Medulla oblongata (tissue), 1 donor: Measurements from ENCODE around the gene OSBPL7.

Source experiments
- DNase-seq: peaks from one replicate; pipeline ENCODE4 v3.0.0-alpha.2; 2015; ENCODE audit errors: extremely low spot score

Gene OSBPL7

GRCh38 chr17:47763913-47764582 is 57.5 kb downstream of the OSBPL7 start:
- DNase-seq: no peak

DNA sequence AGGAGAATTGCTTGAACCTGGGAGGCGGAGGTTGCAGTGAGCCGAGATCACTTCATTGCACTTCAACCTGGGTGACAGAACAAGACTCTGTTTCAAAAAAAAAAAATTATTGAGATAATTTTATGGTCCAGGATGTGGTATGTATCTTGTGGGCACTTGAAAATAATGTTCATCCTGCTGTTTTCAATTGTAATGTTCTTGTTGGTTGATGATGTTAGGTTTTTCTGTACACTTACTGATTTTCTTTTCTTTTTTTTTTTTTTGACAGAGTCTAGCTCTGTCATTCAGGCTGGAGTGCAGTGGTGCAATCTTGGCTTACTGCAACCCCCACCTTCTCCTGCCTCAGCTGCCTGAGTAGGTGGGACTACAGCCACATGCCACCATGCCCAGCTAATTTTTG is 58.9 kb downstream of the OSBPL7 start:
- DNase-seq: no peak

- no peak for DNase-seq
These were observed 61.0 kb downstream of the OSBPL7 start for GRCh38 chr17:47760409-47761140.

GRCh38 chr17:47757386-47757785 is 64.2 kb downstream of the OSBPL7 start:
- DNase-seq: no peak
